Stimulated activated CD8-positive, alpha-beta memory T cell treated with anti-CD3 and anti-CD28 coated beads, Interleukin-4, amount 100 ng/mL, for 48 hours (primary cell): ENCODE results near the gene STC2.
"Not testable (repeated sequence)": the region's sequence is repeated elsewhere in the genome, so short reads cannot be mapped to it uniquely, and the experiment has no call there.

Experiments used
- DNase-seq: peaks from one replicate; pipeline ENCODE4 v3.0.0-alpha.2; 2020

Gene STC2

DNA sequence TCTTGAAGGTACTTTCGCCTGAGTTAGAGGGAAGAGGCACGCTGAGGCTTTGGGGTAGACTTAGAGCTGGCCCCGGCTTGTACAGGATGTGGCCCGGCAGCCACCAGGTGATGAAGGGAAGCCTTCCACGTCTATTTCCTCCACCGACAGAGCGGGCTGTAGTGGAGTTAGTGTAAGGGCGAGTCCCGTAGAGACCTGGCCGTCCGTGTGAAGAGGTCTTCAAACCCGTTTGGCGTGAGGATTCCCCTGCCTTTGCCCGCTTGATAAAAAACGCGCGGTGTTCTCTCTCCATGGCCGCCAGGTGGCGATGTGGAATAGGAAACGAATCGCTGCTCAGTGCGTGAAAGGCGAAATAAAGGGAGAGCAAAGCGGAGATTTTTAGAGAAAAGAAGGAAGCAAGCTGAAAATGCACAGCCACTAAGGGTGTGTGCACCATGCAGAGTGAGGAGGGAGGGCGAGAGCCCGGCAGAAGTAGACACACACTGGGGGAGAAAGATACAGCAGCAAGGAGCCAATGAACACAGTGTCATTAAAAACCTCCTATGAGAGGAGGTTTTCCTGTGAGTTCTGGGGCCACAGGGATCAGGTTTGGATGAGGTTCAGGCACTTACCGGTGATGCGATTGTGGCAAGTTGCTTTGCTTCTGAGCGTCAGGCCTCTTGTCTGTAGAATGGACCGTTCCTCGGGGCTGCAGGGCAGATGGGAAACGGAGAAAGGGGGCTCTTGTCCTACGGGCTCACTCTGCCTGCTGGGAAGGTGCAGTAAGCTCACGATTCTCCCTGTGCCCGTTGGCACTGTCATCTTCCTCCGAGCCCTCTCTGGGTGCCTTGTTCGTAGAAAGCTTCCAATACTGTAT is 34.2 kb downstream of the STC2 start:
- DNase-seq = peak; percentile 83

- DNase-seq = no peak
These were observed 36.2 kb downstream of the STC2 start for GRCh38 chr5:173291722-173292658.

DNA sequence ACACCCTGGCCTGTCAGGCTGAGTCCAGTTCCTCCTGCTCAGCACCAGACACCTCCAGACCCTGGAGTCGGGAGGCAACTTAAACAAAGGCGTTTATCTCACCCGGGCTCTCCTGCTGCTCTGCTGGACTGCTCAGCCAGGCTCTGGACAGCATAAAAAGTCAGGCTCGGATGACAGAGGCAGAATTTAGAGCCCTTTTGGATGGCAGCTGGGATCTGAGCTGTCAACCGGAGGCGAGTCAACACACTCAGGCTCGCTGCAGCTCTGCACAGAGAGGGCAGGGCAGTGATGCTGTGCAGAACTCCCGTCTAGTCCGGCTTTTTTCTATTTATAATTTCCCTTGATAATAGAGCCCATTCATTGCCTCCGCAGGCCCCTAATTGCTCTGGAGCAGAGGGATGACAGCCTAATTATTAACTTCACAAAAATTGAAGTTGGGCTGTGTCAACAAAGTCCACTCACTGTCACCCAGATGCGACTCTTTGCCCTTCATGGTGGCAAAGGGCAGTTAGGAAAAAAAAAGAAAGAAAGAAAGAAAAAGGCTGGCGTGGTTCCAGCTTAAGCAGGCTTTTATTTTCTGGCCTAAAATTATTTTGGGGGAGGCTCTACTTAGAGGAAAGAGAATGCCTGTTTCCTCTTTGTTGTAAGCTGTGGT is 37.6 kb downstream of the STC2 start:
- no peak for DNase-seq

GRCh38 chr5:173289372-173289771 is 38.8 kb downstream of the STC2 start:
- DNase-seq = no peak

GRCh38 chr5:173288632-173289031 is 39.6 kb downstream of the STC2 start:
- DNase-seq = no peak

DNA sequence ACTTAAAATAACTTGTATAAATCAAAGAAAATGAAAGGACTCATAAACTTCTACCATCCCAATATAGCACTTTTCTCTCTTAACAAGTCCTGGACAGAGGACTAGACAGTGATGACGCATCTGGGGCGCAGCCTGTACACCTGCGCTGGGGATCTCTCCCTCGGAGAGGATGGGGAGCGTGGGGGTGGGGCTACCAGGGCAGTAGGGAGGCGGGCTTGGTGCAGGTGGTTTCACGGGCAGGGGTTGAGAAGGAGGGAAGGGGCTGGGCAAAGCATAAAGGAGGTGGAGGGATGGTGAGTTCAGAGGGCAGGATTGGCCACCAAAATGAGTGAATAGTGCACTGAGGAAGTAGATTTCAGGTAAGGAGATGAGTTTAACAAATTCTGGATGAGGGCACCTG is 41.1 kb downstream of the STC2 start:
- no peak for DNase-seq

- not testable (repeated sequence) for DNase-seq
These were observed 43.8 kb downstream of the STC2 start for GRCh38 chr5:173284343-173284958.

DNA sequence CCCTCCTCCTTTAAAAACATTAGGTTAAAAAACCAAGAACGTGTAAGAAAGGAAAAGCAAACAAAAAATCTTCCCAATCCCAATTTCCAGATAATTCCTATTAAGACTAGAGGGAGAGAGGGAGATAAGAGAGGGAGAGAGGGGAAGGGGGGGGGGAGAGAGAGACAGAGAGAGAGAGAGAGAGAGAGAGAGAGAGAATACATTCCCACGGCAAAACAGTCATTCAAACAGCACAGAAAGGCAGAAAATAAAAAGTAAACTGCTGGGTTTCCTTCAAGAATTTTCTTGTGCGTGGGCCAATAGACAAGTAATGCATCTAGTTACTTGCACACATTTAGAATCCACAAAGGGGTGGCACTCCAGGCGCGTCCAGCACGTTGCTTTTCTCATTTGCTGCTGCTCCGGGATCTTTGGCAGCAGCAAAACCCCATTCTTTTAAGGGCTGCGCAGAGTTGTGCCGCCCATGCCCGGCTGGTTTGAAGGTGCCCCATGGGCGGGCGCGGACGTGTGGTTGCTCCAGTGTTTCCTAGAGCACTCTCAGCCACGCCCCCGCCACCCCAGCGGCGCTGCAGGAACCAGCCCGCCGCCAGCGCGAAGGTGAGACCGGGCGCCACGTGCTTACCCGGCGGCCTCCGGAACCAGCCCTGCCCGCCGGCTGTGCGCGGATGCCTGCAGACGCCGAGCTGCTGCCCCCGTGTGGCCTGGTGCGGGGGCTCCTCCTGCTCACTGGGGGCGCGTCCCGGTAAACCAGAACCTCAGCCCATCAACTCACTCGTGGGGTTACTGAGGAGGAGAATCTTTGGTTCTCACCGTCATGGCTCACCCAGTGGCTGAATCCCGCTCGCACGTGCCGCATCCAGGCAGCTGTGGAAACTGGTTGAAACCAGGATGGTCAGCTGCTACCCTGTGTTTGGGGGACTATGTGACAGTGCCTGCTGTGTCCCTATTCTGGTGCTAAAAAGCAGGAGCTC is 44.6 kb downstream of the STC2 start:
- DNase-seq = peak; percentile 82

GRCh38 chr5:173282916-173283315 is 45.3 kb downstream of the STC2 start:
- no peak for DNase-seq

GRCh38 chr5:173281910-173282309 is 46.3 kb downstream of the STC2 start:
- DNase-seq = no peak

- no peak for DNase-seq
These were observed 49.0 kb downstream of the STC2 start for GRCh38 chr5:173279166-173279565.

DNA sequence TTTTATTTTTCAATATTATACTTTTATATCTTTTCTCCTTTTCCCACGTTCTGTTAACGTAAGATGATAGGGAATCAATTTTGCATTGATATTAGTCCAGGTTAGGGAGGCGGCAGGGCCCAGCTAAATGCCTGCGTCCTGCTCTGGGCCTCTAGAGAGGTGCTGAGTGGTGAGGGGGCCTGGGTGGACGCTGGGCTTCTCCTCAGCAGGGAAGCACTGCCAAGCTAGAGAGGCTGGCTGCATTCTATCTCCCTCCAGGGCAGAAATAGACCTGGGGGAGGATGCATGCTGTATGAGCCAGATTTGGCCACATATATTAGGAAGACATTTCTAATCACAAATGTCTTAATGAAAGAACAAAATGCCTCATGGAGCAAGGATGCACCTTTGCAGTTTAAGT is 49.6 kb downstream of the STC2 start:
- DNase-seq = no peak

- DNase-seq = no peak
These were observed 50.0 kb downstream of the STC2 start for GRCh38 chr5:173278172-173278571.

GRCh38 chr5:173274771-173275170 is 53.4 kb downstream of the STC2 start:
- DNase-seq = no peak

- no peak for DNase-seq
These were observed 56.8 kb downstream of the STC2 start for GRCh38 chr5:173271419-173271818.

DNA sequence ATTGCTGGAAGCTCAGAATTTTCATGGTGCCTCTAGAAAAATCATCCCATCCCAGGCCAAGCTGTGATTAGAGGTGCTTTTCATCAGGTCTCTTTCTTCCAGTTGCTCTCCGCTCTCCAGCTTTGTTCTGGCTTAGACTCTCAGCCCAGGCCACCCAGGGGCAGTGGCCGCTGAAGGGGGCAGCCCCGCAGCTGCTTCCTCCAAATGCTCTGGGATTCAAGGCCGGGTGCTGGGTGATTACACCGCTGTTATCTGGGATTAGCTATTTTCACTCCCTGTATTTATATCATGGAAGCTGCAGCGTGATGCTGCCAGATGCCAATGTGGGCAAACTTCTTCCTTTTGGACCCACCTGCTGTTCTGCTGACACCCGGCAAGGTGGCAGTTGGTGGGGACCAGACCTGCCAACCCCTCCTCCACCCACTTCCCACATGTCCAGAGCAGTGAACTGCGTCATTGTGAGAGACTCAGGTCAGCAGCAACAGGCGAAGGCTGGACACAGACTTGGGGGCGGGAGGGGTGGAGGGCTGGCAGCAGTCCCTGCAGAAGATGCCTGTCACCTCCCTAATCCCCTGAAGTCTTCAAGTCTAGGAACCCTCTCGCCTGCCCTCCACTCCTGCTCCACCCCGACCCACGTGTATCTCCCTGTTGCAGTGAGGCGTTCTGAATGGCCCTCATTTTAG is 59.3 kb downstream of the STC2 start:
- no peak for DNase-seq

DNA sequence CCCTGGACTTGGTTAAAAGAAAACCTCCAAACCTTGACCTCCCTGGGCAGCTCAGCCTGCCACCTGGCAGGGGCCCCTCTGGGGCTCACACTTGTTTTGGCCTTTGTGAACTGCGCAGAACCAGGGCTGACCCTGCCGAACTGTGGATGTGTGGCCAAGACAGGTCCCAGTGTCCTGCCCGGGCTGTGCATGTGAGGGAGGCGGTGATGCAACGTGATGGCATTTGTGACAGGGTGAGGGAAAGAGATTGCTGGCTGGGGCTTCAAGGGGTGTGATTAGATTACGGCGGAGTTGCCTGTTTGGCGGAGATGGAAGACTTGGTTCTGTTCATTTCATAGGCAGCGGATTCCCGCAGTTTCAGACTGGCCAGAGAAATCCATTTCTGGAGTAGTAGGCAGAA is 62.8 kb downstream of the STC2 start:
- no peak for DNase-seq
